Mesothelial cell of epicardium (in vitro differentiated cells): ENCODE results near the gene SOSTDC1. TPM values are rescaled to one million over a fixed set of nuclear protein-coding genes. Genes with fewer than 3 reads are reported as not detected.

Experiments
- DNase-seq, 2 experiments: peaks; one replicate each; pipeline ENCODE4 v3.0.0; 2021; ENCODE audit warnings: low spot score in 2 of 2; ENCODE audit not compliant: unreplicated experiment in 2 of 2
- H3K27ac Mint-ChIP-seq: 2 replicates; pipeline ENCODE4 v1.8.0; 2021; ENCODE audit warnings: mixed read lengths
- H3K27me3 Mint-ChIP-seq: 2 replicates; pipeline ENCODE4 v1.8.0; 2021; ENCODE audit warnings: low read depth, mixed read lengths
- H3K36me3 Mint-ChIP-seq: 2 replicates; pipeline ENCODE4 v1.8.0; 2021; ENCODE audit warnings: mixed read lengths
- H3K4me1 Mint-ChIP-seq: 2 replicates; pipeline ENCODE4 v1.8.0; 2021; ENCODE audit warnings: mixed read lengths
- H3K4me3 Mint-ChIP-seq: 2 replicates; pipeline ENCODE4 v1.8.0; 2021; ENCODE audit warnings: mild to moderate bottlenecking, moderate library complexity, mixed read lengths
- H3K9me3 Mint-ChIP-seq: 2 replicates; pipeline ENCODE4 v1.8.0; 2021; ENCODE audit warnings: mixed read lengths
- total RNA-seq: library from RNA; stranded (reverse); gene quantifications from 3 replicates; pipeline ENCODE4 v1.2.1, GENCODE V29; 2021
- TF ChIP-seq, protein P1 (sequence below): fragments of 200-600 bp; sonication (generic); IDR thresholded peaks from one replicate; pipeline ENCODE4 v1.5.0; 2021; ENCODE audit warnings: antibody characterized with exemption; ENCODE audit not compliant: unreplicated experiment

Gene SOSTDC1, protein sequence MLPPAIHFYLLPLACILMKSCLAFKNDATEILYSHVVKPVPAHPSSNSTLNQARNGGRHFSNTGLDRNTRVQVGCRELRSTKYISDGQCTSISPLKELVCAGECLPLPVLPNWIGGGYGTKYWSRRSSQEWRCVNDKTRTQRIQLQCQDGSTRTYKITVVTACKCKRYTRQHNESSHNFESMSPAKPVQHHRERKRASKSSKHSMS
- 12.7 to 13.6 TPM (median 13.0 TPM) in 3 replicates for total RNA-seq

DNA sequence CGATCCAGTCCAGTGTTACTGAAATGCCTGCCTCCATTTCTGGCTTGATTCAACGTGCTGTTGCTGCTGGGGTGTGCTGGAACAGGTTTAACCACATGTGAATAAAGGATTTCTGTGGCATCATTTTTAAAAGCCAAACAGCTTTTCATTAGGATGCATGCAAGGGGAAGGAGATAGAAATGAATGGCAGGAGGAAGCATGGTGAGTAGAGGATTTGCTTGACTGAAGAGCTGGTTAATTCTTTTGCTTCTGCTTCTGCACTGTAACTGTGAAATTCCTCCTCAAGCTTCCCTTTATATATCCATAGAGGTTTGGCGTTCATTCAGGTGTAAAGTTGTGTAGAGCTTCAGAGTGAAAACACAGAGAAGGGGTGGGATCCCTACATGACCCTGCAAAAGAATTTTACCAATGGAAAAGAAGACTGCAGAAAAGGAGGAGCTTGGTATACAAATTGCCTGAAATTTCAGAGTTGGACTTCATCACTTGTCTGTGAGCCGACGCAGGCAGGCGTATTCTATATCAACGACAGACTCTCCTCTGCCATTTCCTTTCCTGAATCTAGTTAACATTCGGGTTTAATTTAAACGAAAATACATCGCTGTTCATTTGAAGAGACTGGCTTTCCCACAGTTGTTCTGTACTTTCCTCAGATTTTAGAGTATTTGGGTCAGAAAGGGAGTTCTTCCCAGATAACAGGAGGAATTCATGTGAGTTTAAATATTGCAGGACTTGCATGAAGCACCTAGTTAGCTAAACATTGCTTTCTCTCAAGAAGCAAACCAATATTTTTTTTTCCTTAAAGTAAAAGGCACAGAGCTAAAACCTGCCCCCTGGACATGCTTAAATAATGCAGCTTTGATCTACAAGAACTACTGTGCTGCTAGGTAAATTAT lies at the start of gene SOSTDC1:
SOSTDC1 (minus strand) TSS at position 270 of the 893 bp plus-strand sequence; CDS start at position 200, 70 bp downstream.
- no peaks in the 10 kb centered on the region for H3K9me3 Mint-ChIP-seq
- peaks cover 53% of the 10 kb centered on the region for H3K4me1 Mint-ChIP-seq
- H3K36me3 Mint-ChIP-seq: peaks cover 4% of the 10 kb centered on the region
- no peak for DNase-seq
- H3K4me3 Mint-ChIP-seq: peak within 1 kb of the TSS; percentile 74
- no peaks in the 10 kb centered on the region for H3K27me3 Mint-ChIP-seq
- TF ChIP-seq, protein P1, sequence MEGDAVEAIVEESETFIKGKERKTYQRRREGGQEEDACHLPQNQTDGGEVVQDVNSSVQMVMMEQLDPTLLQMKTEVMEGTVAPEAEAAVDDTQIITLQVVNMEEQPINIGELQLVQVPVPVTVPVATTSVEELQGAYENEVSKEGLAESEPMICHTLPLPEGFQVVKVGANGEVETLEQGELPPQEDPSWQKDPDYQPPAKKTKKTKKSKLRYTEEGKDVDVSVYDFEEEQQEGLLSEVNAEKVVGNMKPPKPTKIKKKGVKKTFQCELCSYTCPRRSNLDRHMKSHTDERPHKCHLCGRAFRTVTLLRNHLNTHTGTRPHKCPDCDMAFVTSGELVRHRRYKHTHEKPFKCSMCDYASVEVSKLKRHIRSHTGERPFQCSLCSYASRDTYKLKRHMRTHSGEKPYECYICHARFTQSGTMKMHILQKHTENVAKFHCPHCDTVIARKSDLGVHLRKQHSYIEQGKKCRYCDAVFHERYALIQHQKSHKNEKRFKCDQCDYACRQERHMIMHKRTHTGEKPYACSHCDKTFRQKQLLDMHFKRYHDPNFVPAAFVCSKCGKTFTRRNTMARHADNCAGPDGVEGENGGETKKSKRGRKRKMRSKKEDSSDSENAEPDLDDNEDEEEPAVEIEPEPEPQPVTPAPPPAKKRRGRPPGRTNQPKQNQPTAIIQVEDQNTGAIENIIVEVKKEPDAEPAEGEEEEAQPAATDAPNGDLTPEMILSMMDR: no peak
- peak within 1 kb of the TSS; percentile 96 for H3K27ac Mint-ChIP-seq

DNA sequence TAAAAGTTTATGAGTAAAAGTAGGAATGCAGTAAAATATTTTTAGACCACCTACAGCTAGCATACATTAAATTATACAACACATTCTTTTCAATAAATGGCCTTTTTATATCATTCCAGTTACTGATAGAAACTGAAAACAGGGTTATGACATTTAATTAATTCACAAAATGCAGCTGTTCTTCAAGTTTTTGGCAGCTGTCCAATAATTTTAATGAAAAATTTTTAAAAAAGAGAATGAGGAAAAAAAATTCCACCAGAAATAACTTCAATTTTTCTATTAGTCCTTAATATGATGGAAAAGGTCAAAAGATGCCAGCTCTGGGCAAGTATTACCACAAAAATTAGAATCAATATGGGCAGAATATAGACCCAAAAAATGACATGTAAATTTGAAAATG lies 49.2 kb upstream of the SOSTDC1 start:
- DNase-seq: no peak
- TF ChIP-seq, protein P1: no peak
- Mint-ChIP-seq H3K4me1 (peaks cover 6% of the 10 kb centered on the region), H3K9me3 (peaks cover 5% of the 10 kb centered on the region), H3K4me3 (no peak overlapping the region), H3K36me3 (no peaks in the 10 kb centered on the region), H3K27me3 (no peaks in the 10 kb centered on the region), H3K27ac (no peak overlapping the region)

DNA sequence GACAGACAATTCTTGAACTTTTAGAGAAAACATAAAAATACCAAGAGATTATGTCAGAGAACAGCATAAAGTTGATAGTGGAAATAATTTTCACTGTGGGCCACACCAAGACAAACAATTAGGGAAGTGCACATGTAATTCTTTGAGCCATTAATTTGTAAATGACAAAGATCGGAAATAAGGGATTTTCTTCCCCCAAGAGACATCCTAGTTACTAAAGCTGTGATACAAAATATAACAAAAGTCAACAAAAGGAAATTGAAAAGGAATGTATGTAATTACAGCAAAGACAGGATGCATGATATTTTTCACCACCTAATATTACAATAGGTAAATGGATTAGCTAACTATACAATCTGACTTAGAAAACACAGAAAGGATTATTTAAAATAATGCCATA lies 48.7 kb upstream of the SOSTDC1 start:
- H3K27ac Mint-ChIP-seq: no peak overlapping the region
- no peak overlapping the region for H3K4me3 Mint-ChIP-seq
- H3K27me3 Mint-ChIP-seq: no peaks in the 10 kb centered on the region
- H3K4me1 Mint-ChIP-seq: peaks cover 6% of the 10 kb centered on the region
- peaks cover 3% of the 10 kb centered on the region for H3K9me3 Mint-ChIP-seq
- no peak for DNase-seq
- no peaks in the 10 kb centered on the region for H3K36me3 Mint-ChIP-seq
- TF ChIP-seq, protein P1: no peak

DNA sequence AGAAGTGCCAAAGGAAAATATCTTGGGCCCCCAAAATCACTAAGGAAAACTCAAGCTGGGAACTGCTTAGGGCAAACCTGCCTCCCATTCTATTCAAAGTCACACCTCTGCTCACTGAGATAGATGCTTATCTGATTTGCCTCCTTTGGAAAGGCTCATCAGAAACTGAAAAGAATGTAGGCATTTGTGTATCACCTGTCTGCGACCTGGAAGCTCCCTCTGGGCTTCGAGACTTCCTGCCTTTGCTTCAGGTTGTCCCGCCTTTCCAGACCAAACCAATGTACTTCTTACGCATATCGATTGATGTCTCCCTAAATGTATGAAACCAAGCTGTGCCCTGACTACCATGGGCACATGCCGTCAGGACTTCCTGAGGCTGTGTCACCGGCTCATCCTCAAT lies 46.6 kb upstream of the SOSTDC1 start:
- H3K27me3 Mint-ChIP-seq: no peaks in the 10 kb centered on the region
- TF ChIP-seq, protein P1: no peak
- peaks cover 6% of the 10 kb centered on the region for H3K9me3 Mint-ChIP-seq
- H3K4me3 Mint-ChIP-seq: no peak overlapping the region
- H3K27ac Mint-ChIP-seq: no peak overlapping the region
- no peaks in the 10 kb centered on the region for H3K36me3 Mint-ChIP-seq
- no peak for DNase-seq
- H3K4me1 Mint-ChIP-seq: peaks cover 6% of the 10 kb centered on the region

DNA sequence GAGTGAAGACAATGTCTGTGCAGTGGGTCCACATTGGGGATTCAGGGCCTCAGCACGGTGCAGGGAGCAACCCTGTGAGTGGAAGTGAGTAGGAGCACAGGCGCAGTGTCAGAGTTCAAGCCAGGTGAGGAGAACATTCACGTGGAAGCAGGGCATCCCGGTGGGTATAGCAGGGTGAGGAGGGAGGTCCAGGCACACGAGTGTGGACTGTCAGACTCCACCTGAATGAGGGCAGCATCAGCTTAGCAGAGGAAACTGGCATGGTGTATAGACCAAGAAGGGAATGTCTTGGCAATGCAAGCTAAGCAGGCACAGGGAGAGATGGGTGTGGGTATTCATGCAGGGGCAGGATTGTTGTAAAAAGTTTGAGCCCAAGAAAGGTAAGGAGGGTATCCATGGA lies 45.8 kb upstream of the SOSTDC1 start:
- DNase-seq: no peak
- peaks cover 6% of the 10 kb centered on the region for H3K4me1 Mint-ChIP-seq
- no peaks in the 10 kb centered on the region for H3K36me3 Mint-ChIP-seq
- H3K4me3 Mint-ChIP-seq: no peak overlapping the region
- no peak overlapping the region for H3K27ac Mint-ChIP-seq
- H3K27me3 Mint-ChIP-seq: no peaks in the 10 kb centered on the region
- TF ChIP-seq, protein P1: no peak
- peaks cover 6% of the 10 kb centered on the region for H3K9me3 Mint-ChIP-seq
